Psoas muscle (tissue), 8 donors: ENCODE data around the gene CARD16. TPM values are rescaled to one million over a fixed set of nuclear protein-coding genes. Genes with fewer than 3 reads are reported as not detected.
A peak's percentile ranks its signal among the peaks of the same experiment; 100 is the strongest.
"Not testable (repeated sequence)": the region's sequence is repeated elsewhere in the genome, so short reads cannot be mapped to it uniquely, and the experiment has no call there.

Experiments
- ATAC-seq, 4 donors: fragments of 200-7000 bp; cut with Tn5 transposase; one replicate each; pipeline ENCODE4 v1.9.1; 2020; ENCODE audit warnings: moderate library complexity in 3 of 4, mild to moderate bottlenecking in 2 of 4
- DNase-seq, 2 donors: peaks; one replicate each; pipeline ENCODE4 v3.0.0-alpha.2; 2020
- H3K27ac ChIP-seq: fragments of 200-600 bp; one replicate; pipeline ENCODE4 v1.8.0; 2022
- H3K27me3 ChIP-seq, 3 donors: fragments of 200-600 bp in 1 of 3; one replicate each; pipeline versions ENCODE4 v1.6.1 to v1.8.0; 2013 to 2022; ENCODE audit warnings: low read length in 2 of 3, mild to moderate bottlenecking in 2 of 3, moderate library complexity in 1 of 3; ENCODE audit not compliant: insufficient read depth in 3 of 3
- H3K36me3 ChIP-seq, 2 donors: fragments of 200-600 bp in 1 of 2; one replicate each; pipeline versions ENCODE4 v1.6.1 to v1.8.0; 2013 to 2022; ENCODE audit warnings: low read depth in 1 of 2, mild to moderate bottlenecking in 1 of 2, moderate library complexity in 1 of 2; ENCODE audit not compliant: insufficient read depth in 1 of 2
- H3K4me1 ChIP-seq: fragments of 200-600 bp; one replicate; pipeline ENCODE4 v1.8.0; 2022
- H3K4me3 ChIP-seq: fragments of 200-600 bp; one replicate; pipeline ENCODE4 v1.8.0; 2022; ENCODE audit warnings: mild to moderate bottlenecking
- H3K9me3 ChIP-seq: fragments of 200-600 bp; one replicate; pipeline ENCODE4 v1.8.0; 2022
- CTCF ChIP-seq: fragments of 200-600 bp; IDR thresholded peaks from one replicate; pipeline ENCODE4 v1.8.0; 2022; ENCODE audit warnings: antibody characterized with exemption
- WGBS, 3 donors: extraction: QIAGEN DNeasy Blood & Tissue Kit; methylation state at CpG; one replicate each; pipeline versions ENCODE4 v1.1.6 to v1.1.7; 2013; 5-methylcytosine and 5-hydroxymethylcytosine counted together
- intact Hi-C, 2 donors: fragments of 100-400 bp; cut with DNase I; formaldehyde crosslinking; loops; one replicate each; pipeline versions ENCODE4 v1.11.0 to v1.14.2; 2022
- long read RNA-seq, 2 donors: library from polyadenylated mRNA; unstranded; transcript quantifications; one replicate each; pipeline ENCODE4 v2.0.0, GENCODE V29; 2021
- polyA plus RNA-seq, 3 donors: library from polyadenylated mRNA; stranded (reverse); fragments of 200-250 nt; gene quantifications; one replicate each; pipeline ENCODE4 v1.2.3, GENCODE V29; 2013
- total RNA-seq, 4 donors: library from RNA; stranded (reverse); fragmentation: NEBNext Ultra II Directional in 2 of 4; extraction: Animal tissue kit (Norgen Biotek cat#: 25700) in 2 of 4; gene quantifications; one replicate each; pipeline versions ENCODE4 v1.2.1 to v1.2.4, GENCODE V29; 2021 to 2023
- donor health status: healthy with polysubstance abuse.
- donor health status: DM: no; HTN: no; CAD: no; lungs with moderate emphysema.
- donor health status: Bipolar disorder and iron deficiency.
- donor health status: healthy.
- donor health status: DM: yes; HTN: yes; CAD: no.
- donor health status: DM: no; HTN: no; CAD: no.
- donor health status: DM: no; HTN: no; CAD: no.
- donor health status: DM: yes; HTN: yes; CAD: no.

The CARD16 gene
- total RNA-seq (1 to 10 TPM; 2.5 to 6.9 (median 3.7) TPM), polyA plus RNA-seq (1 to 10 TPM; 4.1 to 4.7 (median 4.6) TPM)
- long read RNA-seq, donor 1, partial matches to known transcripts = 0 of 2 reads
- long read RNA-seq, donor 1, other reads (novel, unspliced or antisense) = 1 of 2 reads
- long read RNA-seq, donor 2 = 0 reads

GRCh38 chr11:105044557-105045524 is at the start of gene CARD16:
Gene CARD16 (minus strand): TSS chr11:105045335. CDS start chr11:105045297, 38 bp downstream.
- Histone ChIP-seq H3K4me3 (peak within 1 kb of the TSS; percentile 61), H3K27ac (peak within 1 kb of the TSS; percentile 30)
- DNase-seq, H3K9me3 ChIP-seq, intact Hi-C loops, H3K27me3 ChIP-seq, H3K4me1 ChIP-seq, H3K36me3 ChIP-seq: not testable (repeated sequence)
- ATAC-seq = peak in 1 of 4 donors; percentile 44
- 52 to 59% (median 59%) methylated on average over 5 of the region's 5 CpGs for WGBS, 3 donors

GRCh38 chr11:105092256-105093239 is 47.4 kb upstream of the CARD16 start:
- intact Hi-C loops = no loop called here
- no peaks in the 10 kb centered on the region for H3K4me1 ChIP-seq
- no peak overlapping the region for H3K4me3 ChIP-seq
- no peak for DNase-seq
- no peak overlapping the region for H3K27ac ChIP-seq
- ATAC-seq = no peak
- 54 to 67% (median 58%) methylated on average over 9 of the region's 9 CpGs for WGBS, 3 donors
- H3K9me3 ChIP-seq = no peaks in the 10 kb centered on the region
- no peaks in the 10 kb centered on the region for H3K27me3 ChIP-seq
- no peak for TF ChIP-seq CTCF
- H3K36me3 ChIP-seq = no peaks in the 10 kb centered on the region

GRCh38 chr11:105081412-105082150 is 36.4 kb upstream of the CARD16 start:
- H3K27me3 ChIP-seq = no peaks in the 10 kb centered on the region
- TF ChIP-seq CTCF = no peak
- no peak overlapping the region for H3K4me3 ChIP-seq
- 76 to 87% (median 81%) methylated on average over 5 of the region's 5 CpGs for WGBS, 3 donors
- no peaks in the 10 kb centered on the region for H3K36me3 ChIP-seq
- DNase-seq = no peak
- no peak for ATAC-seq
- intact Hi-C loops = no loop called here
- H3K4me1 ChIP-seq = no peaks in the 10 kb centered on the region
- H3K27ac ChIP-seq = no peak overlapping the region
- no peaks in the 10 kb centered on the region for H3K9me3 ChIP-seq

GRCh38 chr11:105080171-105080906 is 35.2 kb upstream of the CARD16 start:
- H3K36me3 ChIP-seq, H3K4me1 ChIP-seq, H3K9me3 ChIP-seq, intact Hi-C loops, ATAC-seq, H3K4me3 ChIP-seq, DNase-seq, H3K27ac ChIP-seq, H3K27me3 ChIP-seq: not testable (repeated sequence)
- 51 to 56% (median 54%) methylated on average over 6 of the region's 6 CpGs for WGBS, 3 donors
